OCI-LY1 (cell line): Measurements from ENCODE around the gene TP73.

Source experiments
- EZH2 ChIP-seq: fragments of 200-600 bp; sonication (generic), shearing (Covaris generic); IDR thresholded peaks from 2 replicates; pipeline ENCODE4 v1.8.0; 2017; ENCODE audit warnings: borderline replicate concordance, mixed run types, mild to moderate bottlenecking, antibody characterized with exemption, low read length, moderate library complexity, mixed read lengths
- TF ChIP-seq, protein P1 (sequence below): fragments of 200-600 bp; sonication (generic), shearing (Covaris generic); IDR thresholded peaks from 2 replicates; pipeline ENCODE4 v1.5.1; 2017; ENCODE audit warnings: mild to moderate bottlenecking, antibody characterized with exemption, low read length, moderate library complexity, mixed read lengths

DNA sequence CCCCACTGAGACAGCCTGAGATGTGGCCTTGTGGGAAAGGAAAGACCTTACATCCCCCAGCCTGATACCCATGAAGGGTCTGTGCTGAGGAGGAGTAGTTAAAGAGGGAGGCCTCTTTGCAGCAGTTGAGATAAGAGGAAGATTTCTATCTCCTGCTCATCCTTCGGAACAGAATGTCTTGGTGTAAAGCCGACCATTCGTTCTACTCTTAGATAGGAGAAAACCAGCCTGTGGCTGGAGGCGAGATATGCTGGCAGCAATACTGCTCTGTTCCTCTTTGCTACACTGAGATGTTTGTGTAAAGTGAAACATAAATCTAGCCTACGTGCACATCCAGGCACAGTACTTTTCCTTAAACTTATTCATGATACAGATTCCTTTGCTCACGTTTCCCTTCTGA lies 98.4 kb downstream of the TP73 start:
- TF ChIP-seq EZH2: no peak
- TF ChIP-seq, protein P1, sequence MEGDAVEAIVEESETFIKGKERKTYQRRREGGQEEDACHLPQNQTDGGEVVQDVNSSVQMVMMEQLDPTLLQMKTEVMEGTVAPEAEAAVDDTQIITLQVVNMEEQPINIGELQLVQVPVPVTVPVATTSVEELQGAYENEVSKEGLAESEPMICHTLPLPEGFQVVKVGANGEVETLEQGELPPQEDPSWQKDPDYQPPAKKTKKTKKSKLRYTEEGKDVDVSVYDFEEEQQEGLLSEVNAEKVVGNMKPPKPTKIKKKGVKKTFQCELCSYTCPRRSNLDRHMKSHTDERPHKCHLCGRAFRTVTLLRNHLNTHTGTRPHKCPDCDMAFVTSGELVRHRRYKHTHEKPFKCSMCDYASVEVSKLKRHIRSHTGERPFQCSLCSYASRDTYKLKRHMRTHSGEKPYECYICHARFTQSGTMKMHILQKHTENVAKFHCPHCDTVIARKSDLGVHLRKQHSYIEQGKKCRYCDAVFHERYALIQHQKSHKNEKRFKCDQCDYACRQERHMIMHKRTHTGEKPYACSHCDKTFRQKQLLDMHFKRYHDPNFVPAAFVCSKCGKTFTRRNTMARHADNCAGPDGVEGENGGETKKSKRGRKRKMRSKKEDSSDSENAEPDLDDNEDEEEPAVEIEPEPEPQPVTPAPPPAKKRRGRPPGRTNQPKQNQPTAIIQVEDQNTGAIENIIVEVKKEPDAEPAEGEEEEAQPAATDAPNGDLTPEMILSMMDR: no peak
